ENCODE results near the gene IL17C. TPM values are rescaled to one million over a fixed set of nuclear protein-coding genes. Genes with fewer than 3 reads are reported as not detected.

Gene IL17C
- total RNA-seq, 2 experiments from 2014 or later, result 0.68 TPM; not detected in 1

DNA sequence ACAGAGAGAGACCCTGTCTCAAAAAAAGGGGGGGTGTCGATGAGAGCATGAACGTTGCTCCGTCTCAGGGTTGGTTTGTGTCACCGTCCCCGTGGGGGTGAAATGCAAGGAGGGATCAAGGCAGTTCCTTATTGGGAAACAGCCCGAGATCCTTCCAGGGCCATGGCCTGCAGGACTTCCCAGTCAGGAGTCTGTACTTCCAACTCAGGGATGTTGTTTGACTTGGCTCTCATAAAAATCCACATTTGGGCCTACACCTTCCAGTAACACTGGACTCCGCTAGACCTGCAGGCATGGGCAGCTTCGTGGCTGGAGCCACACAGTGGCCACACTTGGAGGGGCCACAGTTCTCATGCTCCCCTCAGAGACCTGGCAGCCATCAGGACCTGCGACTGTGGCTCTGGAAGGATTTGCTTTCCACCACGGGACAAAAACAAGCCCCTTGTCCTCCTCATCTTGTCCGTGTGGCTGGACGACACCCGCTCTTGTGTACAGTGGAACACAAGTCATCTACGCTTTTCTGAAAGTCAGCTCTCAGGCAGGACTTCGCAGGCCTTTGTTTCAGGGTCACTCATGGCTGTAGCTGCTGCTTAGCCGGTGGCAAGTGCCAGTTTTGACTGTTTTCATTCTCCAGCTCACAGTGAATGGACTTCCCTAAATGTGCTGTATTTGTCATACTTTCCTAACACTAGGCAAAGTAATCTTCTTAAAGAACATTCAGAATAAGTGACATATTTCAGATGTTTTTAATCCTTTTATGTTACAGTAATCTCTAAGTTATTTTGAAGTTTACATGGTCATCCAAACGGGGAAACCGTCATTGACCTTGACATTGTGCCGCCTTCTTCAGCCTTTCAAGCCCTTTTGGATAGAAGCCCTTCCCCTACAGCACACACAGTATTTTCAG lies 24.2 kb upstream of the IL17C start:
- DNase-seq, result no peak
- ATAC-seq (ENCODE audit: low read depth), result no peak
- Mint-ChIP-seq H3K4me1 (peaks cover 9% of the 10 kb centered on the region), H3K36me3 (peaks cover 8% of the 10 kb centered on the region), H3K4me3 (no peak overlapping the region), H3K27ac (no peak overlapping the region), H3K27me3 (no peaks in the 10 kb centered on the region), H3K9me3 (no peaks in the 10 kb centered on the region)
- POLR2A ChIA-PET, result interaction anchor here (1.1 kb wide), 1 partner anchor 44 kb away, joined by 3 read pairs; the partner anchor contains the start of gene ZC3H18

DNA sequence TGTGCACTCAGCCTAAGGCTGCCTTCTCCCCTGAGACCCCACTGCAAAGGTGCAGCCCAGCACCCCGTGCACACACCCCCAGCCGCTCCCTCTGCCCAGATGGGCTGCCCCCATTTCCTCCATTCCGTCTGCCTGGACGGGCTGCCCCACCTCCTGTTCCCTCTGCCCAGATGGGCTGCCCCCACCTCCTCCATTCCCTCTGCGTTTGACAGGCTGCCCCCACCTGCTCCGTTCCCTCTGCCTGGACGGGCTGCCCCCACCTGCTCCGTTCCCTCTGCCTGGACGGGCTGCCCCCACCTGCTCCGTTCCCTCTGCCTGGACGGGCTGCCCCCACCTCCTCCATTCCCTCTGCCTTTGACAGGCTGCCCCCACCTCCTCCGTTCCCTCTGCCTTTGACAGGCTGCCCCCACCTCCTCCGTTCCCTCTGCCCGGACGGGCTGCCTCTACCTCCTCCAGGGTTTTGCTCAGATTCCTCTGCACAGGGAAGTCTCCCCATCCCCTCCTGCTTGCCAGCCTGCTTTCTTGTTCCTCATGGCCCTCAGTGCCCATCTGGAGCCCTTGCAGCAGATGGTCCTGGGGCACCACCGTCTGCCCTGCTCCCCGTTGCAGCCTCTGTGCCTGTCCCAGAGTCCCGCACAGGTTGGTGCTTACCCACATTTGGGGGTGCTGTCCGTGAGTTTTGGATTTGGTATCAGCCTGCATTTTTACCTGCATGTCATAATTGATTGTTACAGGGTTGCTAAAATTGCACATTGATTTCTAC lies 23.4 kb upstream of the IL17C start:
- no peaks in the 10 kb centered on the region for H3K27me3 Mint-ChIP-seq
- H3K27ac Mint-ChIP-seq, result no peak overlapping the region
- H3K4me3 Mint-ChIP-seq, result no peak overlapping the region
- no peaks in the 10 kb centered on the region for H3K9me3 Mint-ChIP-seq
- ATAC-seq (ENCODE audit: low read depth) (no peak), DNase-seq (no peak)
- peaks cover 5% of the 10 kb centered on the region for H3K36me3 Mint-ChIP-seq
- POLR2A ChIA-PET, result no interaction called here
- peaks cover 13% of the 10 kb centered on the region for H3K4me1 Mint-ChIP-seq

DNA sequence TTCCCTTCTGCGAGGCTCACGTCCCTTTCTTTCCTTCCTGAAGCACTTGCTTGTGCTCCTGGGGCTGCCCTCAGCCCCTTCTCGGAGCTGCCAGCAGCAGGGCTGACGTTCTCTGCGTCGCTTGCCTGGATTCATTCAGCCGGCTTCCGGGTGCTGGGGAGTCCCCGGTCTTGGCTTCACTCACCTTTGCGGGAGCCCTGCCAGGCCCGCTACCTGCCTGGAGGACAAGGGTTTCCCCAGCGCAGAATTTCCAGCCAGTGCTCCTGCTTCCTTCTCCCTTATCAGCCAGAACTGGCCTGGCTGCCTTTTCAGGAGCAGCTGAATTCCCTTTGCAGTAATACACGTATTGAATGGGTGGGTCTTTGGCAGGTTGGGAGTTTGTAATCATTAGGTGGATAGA lies 22.1 kb upstream of the IL17C start:
- Mint-ChIP-seq H3K36me3 (peaks cover 1% of the 10 kb centered on the region), H3K4me3 (no peak overlapping the region), H3K27me3 (no peaks in the 10 kb centered on the region), H3K4me1 (peaks cover 21% of the 10 kb centered on the region), H3K9me3 (no peaks in the 10 kb centered on the region), H3K27ac (no peak overlapping the region)
- POLR2A ChIA-PET, result interaction anchor here (1.3 kb wide), 1 partner anchor 86 kb away, joined by 3 read pairs; no protein-coding TSS in a partner anchor
- DNase-seq (no peak), ATAC-seq (ENCODE audit: low read depth) (no peak)

DNA sequence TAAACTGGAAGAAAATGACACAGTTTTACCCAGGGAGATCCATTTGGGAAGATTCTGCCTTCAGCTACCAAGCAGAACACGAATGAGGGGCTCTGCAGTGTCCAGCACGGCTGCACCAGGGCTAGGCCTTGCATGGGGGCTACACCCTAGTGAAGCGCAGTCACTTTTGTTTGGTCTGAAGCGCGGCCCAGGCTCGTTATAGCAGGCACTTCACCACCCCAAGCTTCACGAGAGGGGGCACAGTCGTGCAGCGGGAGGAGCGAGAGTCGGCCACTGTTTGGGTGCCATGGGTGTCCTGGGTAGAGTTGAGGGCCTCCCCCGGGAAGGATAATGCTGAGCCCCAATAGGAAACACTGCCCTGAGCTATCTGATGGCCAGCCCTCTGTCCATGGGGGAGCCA lies 21.6 kb upstream of the IL17C start:
- Mint-ChIP-seq H3K4me1 (peaks cover 21% of the 10 kb centered on the region), H3K36me3 (peaks cover 1% of the 10 kb centered on the region), H3K27ac (no peak overlapping the region), H3K9me3 (no peaks in the 10 kb centered on the region), H3K27me3 (no peaks in the 10 kb centered on the region), H3K4me3 (no peak overlapping the region)
- POLR2A ChIA-PET, result interaction anchor here (1.3 kb wide), 1 partner anchor 86 kb away, joined by 3 read pairs; no protein-coding TSS in a partner anchor
- DNase-seq (no peak), ATAC-seq (ENCODE audit: low read depth) (no peak)

DNA sequence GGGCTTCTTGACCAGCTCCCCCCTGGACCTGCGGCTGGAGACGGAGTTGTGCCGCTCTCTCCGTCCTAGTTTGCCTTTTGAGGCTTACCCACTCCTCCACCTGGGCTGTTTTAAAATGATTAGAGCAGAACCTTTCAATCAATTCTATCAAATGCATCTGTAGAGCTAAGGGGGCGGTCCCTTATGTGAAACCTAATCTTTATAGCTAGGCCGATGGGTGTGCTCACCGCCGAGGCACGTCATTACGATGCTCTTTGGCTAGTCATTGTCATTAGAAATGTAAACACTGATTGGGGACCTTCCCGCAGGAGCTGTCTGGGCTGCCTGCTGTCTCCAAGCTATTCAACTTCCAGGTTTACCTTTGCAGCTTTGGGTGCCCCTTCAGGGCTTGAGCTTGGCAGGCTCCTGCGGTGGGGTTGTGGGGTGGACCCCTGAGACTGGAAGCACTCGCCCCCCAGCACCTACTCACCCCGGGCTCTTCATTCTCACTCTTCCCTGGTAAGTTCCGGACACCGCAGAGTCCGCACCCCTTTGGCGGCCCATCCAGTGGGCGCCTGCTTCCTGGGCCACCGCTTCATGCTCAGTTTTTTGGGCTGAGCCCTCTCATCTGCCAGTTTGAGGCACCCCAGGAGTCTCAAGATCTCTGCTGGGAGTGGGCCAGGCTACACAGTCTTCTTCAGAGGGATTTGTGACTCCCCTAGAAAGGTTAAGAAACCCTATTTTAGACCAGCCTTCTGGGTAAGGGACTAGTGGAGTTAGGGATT lies 20.9 kb upstream of the IL17C start:
- Mint-ChIP-seq H3K4me3 (no peak overlapping the region), H3K27ac (no peak overlapping the region), H3K36me3 (peaks cover 1% of the 10 kb centered on the region), H3K4me1 (peaks cover 21% of the 10 kb centered on the region), H3K27me3 (no peaks in the 10 kb centered on the region), H3K9me3 (no peaks in the 10 kb centered on the region)
- ATAC-seq (ENCODE audit: low read depth) (no peak), DNase-seq (no peak)
- POLR2A ChIA-PET, result interaction anchor here (1.3 kb wide), 1 partner anchor 85 kb away, joined by 3 read pairs; no protein-coding TSS in a partner anchor

DNA sequence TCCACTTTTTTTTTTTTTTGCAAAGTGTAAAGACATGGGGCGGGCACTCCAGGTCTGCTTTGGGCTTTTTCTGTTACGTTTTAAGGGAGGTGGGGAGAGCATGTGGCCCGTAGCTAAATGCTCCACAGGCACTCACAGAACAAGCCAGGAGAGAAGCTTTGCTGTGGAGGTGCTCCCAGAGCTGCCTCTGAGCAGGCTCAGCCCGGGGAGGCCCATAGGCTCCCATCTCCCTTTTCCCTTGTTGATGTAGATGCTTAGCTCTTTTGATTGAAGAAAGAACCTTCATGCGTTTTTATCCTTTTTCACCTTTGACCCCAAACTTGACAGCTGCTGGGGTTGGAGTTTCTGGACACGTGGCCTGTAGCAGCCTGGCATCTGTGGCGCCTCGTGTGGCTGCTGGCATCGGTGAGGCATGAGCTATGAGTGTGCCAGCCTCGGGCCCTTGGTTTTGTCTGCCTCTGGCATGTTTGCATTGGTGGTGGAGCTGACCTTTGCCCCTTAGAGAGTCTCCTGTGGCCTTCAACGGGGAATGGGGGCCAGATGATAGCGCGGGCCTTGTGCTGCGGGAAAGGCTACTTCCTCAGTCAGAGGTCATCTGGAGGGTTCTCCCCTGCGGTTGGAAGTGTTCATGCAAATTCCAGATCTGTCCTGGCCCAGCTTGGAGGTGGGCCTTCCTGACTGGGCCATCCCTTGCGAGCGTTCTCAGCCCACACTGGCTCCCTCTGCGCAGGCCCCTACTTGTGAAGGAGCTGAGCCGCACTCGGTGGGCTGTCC lies 20.0 kb upstream of the IL17C start:
- Mint-ChIP-seq H3K27ac (peak overlapping the region; percentile 81), H3K9me3 (no peaks in the 10 kb centered on the region), H3K36me3 (peaks cover 5% of the 10 kb centered on the region), H3K4me3 (no peak overlapping the region), H3K4me1 (peaks cover 19% of the 10 kb centered on the region), H3K27me3 (no peaks in the 10 kb centered on the region)
- DNase-seq (no peak), ATAC-seq (ENCODE audit: low read depth) (no peak)
- POLR2A ChIA-PET, result no interaction called here

DNA sequence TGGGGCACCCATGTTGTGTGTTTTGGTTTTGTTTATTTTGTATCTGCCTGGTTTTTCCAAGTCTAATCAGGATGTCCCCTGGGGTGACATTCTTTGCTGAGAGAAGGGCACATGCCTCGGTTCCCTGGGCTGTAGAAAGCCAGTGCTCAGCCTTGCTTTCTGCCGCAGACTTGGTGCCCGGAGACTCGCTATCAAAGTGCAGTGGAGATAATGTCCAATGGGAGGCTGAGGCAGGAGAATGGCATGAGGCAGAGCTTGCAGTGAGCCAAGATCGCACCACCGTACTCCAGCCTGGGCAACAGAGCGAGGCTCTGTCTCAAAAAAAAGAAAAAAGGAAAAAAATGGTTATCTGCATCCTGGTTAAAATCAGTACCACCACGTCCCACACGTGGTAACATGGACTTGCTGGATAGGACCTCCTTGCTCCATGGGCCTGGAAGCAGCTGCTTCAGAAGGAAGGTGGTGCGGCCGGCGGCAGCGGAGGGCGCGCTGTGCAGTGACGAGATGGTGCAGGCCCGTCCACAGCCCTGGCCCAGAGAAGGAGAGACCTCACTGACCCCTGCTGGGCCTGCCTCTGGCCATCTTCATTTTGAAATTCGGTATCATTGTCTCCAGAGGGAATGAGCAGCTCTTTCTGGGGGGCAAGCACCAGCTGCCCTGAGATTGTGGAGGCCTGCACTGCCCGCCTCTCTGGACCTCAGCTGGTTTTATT lies 19.3 kb upstream of the IL17C start:
- Mint-ChIP-seq H3K9me3 (no peaks in the 10 kb centered on the region), H3K4me1 (peaks cover 19% of the 10 kb centered on the region), H3K4me3 (no peak overlapping the region), H3K27me3 (no peaks in the 10 kb centered on the region), H3K27ac (peak overlapping the region; percentile 81), H3K36me3 (peaks cover 5% of the 10 kb centered on the region)
- POLR2A ChIA-PET, result interaction anchor here (0.8 to 2.0 kb wide), 6 partner anchors 10 to 85 kb away, joined by 3 to 8 read pairs (median 6); partner anchors contain the start of gene ZC3H18
- ATAC-seq (ENCODE audit: low read depth) (no peak), DNase-seq (no peak)

DNA sequence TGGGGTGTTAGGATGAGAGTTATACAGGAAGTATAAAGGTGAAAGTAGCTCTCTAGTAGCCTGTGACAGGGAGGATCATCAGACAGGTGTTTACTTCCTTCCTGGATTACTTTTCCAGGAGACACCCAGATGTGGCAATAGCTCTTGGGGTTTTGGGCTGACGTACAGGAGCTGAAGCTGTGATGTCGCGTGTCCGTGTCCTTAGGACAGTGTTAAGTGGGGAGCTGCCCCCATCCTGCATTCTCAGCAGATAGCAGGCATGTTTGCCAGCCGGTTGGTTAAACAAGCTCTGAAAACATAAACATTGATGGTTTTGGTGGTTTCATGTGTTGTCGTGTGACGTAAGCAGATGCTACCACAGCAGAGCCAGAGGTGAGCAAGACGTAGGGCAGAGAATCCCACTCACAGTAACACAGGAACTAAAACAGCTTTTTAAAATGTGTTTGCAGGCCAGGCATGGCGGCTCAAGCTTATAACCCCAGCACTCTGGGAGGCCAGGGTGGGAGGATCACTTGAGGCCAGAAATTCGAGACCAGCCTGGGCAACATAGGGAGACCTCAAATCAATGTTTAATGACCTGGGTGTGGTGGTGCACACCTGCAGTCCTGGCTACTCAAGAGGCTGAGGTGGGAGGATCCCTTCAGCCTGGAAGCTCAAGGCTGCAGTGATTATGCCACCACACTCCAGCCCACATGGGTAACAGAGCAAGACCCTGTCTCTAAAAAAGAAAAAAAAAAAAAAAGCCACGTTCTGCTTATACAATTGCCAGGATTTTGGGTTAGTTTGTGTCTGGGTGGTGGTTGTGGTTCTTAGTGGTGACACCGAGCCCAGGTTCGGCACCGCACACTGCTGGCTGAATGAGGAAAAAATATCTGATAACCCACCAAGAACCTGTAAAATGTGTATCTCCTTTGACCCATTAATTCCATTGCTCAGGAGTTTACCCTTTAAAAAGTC lies 18.2 kb upstream of the IL17C start:
- peak overlapping the region; percentile 81 for H3K27ac Mint-ChIP-seq
- peaks cover 19% of the 10 kb centered on the region for H3K4me1 Mint-ChIP-seq
- H3K27me3 Mint-ChIP-seq, result no peaks in the 10 kb centered on the region
- H3K36me3 Mint-ChIP-seq, result peaks cover 5% of the 10 kb centered on the region
- peak overlapping the region; percentile 50 for H3K4me3 Mint-ChIP-seq
- ATAC-seq (ENCODE audit: low read depth) (peak; percentile 77), DNase-seq (peak; percentile 55)
- H3K9me3 Mint-ChIP-seq, result no peaks in the 10 kb centered on the region
- POLR2A ChIA-PET, result interaction anchor here (0.6 to 2.0 kb wide), 10 partner anchors 9 to 165 kb away, joined by 3 to 8 read pairs (median 4); partner anchors contain the start of genes MVD and ZC3H18

DNA sequence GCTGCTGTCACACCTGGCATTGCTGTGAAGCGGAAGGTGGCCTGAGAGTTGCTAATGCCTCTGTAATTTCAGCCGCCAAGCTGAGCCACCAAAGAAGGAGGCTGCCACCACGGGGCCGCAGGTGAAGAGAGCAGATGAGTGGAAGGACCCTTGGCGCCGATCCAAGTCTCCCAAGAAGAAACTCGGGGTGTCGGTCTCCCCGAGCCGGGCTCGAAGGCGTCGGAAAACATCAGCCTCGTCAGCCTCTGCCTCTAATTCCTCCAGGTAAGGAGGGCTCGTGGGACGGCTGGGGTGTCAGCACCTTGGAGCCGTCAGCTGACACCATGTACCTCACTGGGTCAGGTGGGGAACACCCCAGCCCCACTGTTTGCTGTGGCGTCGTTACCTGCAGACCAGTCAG lies 16.2 kb upstream of the IL17C start:
- no peak overlapping the region for H3K4me3 Mint-ChIP-seq
- no peaks in the 10 kb centered on the region for H3K9me3 Mint-ChIP-seq
- H3K27me3 Mint-ChIP-seq, result no peaks in the 10 kb centered on the region
- peak overlapping the region; percentile 7 for H3K27ac Mint-ChIP-seq
- POLR2A ChIA-PET, result no interaction called here
- H3K4me1 Mint-ChIP-seq, result peaks cover 19% of the 10 kb centered on the region
- ATAC-seq (ENCODE audit: low read depth), result no peak
- DNase-seq, result no peak
- H3K36me3 Mint-ChIP-seq, result peaks cover 8% of the 10 kb centered on the region

DNA sequence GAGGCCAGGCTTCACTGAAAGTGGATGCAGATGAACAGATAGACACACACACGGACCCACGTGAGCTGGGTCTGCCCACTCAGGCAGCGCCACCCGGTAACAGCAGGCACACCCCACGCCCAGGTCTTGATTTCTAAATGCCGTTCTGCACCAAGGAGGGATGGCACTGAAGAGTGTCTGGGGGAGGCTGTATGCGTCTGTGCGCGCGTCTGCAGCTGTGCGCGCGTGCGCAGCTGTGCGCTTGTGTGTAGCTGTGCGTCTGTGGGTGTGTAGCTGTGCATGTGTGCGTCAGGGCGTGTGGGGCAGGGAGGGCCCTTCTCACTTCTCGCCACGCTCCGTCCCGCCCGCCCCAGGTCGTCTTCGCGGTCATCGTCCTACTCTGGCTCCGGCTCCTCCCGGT lies 15.5 kb upstream of the IL17C start:
- POLR2A ChIA-PET, result interaction anchor here (0.9 kb wide), 1 partner anchor 11 kb away, joined by 3 read pairs; no protein-coding TSS in a partner anchor
- Mint-ChIP-seq H3K4me1 (peaks cover 19% of the 10 kb centered on the region), H3K36me3 (peaks cover 8% of the 10 kb centered on the region), H3K27ac (no peak overlapping the region), H3K4me3 (no peak overlapping the region), H3K9me3 (no peaks in the 10 kb centered on the region), H3K27me3 (no peaks in the 10 kb centered on the region)
- DNase-seq (no peak), ATAC-seq (ENCODE audit: low read depth) (no peak)

DNA sequence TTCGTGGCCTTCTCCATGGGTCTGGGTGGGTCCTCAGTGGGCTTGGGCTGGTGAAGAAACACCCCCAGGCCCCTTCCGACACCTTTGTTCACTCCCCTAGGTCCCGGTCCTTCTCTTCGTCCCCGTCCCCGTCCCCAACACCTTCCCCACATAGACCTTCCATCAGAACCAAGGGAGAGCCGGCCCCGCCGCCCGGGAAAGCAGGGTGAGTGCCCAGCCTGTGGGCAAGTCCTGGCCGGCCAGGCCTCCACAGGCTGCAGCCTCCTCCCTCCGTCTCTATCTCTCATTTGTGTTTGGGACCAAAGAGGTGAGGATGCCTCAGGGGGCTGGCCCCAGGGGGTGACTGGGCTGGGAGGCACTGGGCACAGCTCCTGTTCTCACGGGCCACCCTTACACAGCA lies 14.5 kb upstream of the IL17C start:
- Mint-ChIP-seq H3K4me3 (no peak overlapping the region), H3K9me3 (no peaks in the 10 kb centered on the region), H3K27me3 (no peaks in the 10 kb centered on the region), H3K36me3 (peaks cover 8% of the 10 kb centered on the region), H3K4me1 (peaks cover 17% of the 10 kb centered on the region), H3K27ac (no peak overlapping the region)
- POLR2A ChIA-PET, result interaction anchor here (0.9 kb wide), 1 partner anchor 10 kb away, joined by 3 read pairs; no protein-coding TSS in a partner anchor
- ATAC-seq (ENCODE audit: low read depth) (no peak), DNase-seq (no peak)

Data from activated naive CD8-positive, alpha-beta T cell treated with anti-CD3 and anti-CD28 coated beads, Interleukin-2, amount 10 ng/mL, durations not matched to agents 7 days and 5 days (primary cell).